HEK293 (cell line): ENCODE results near the gene RING1.

Source experiments
- CTCF ChIA-PET: fragments of 350-600 bp; formaldehyde crosslinking; extraction: SDS; loops from one replicate; lab custom pipeline; 2021; ENCODE audit warnings: antibody characterized with exemption; lab: Yijun Ruan, JAX
- POLR2A ChIA-PET: fragments of 300-600 bp; formaldehyde crosslinking; extraction: SDS; loops from one replicate; lab custom pipeline; 2020; ENCODE audit warnings: antibody characterized with exemption, inconsistent platforms; lab: Yijun Ruan, JAX
- H3K27ac ChIP-seq: fragments of 200-500 bp; sonication (Bioruptor generic); 2 replicates; pipeline ENCODE4 v1.5.1; 2014; ENCODE audit warnings: low read depth, low read length, control low read depth, inconsistent platforms; ENCODE audit errors: extremely low read depth
- H3K36me3 ChIP-seq, 2 experiments: fragments of 200-500 bp in 1 of 2; sonication (Bioruptor generic) in 1 of 2; 1 replicate in 1 of 2; 2 replicates in 1 of 2; pipeline ENCODE4 v1.5.1; 2014 to 2017; ENCODE audit warnings: inconsistent platforms in 2 of 2, low read length in 2 of 2; ENCODE audit not compliant: control insufficient read depth in 2 of 2, insufficient read depth in 1 of 2
- H3K4me1 ChIP-seq: fragments of 200-500 bp; sonication (Bioruptor generic); 2 replicates; pipeline ENCODE4 v1.5.1; 2014; ENCODE audit warnings: mild to moderate bottlenecking, low read length, inconsistent platforms; ENCODE audit not compliant: control insufficient read depth, insufficient read depth
- H3K4me3 ChIP-seq: 2 replicates; pipeline ENCODE4 v1.5.1; 2011; ENCODE audit warnings: low read depth, mild to moderate bottlenecking, control low read depth, low read length, moderate library complexity
- H3K9me3 ChIP-seq: fragments of 200-500 bp; sonication (Bioruptor generic); 2 replicates; pipeline ENCODE4 v1.5.1; 2014; ENCODE audit warnings: low read depth, low read length, inconsistent platforms; ENCODE audit not compliant: control insufficient read depth, insufficient read depth
- GFI1B ChIP-seq: fragments of 450-650 bp; formaldehyde crosslinking; IDR thresholded peaks from 2 replicates; pipeline ENCODE4 v1.5.1; 2016; ENCODE audit warnings: missing biosample characterization, missing genetic modification characterization
- IKZF3 ChIP-seq: fragments of 450-650 bp; IDR thresholded peaks from 2 replicates; pipeline ENCODE4 v1.5.0; 2018; ENCODE audit warnings: missing biosample characterization, mild to moderate bottlenecking, missing genetic modification characterization, moderate library complexity
- OVOL3 ChIP-seq: fragments of 450-650 bp; formaldehyde crosslinking; IDR thresholded peaks from 2 replicates; pipeline ENCODE4 v1.5.1; 2016; ENCODE audit warnings: missing biosample characterization, missing genetic modification characterization
- REPIN1 ChIP-seq: fragments of 450-650 bp; formaldehyde crosslinking; IDR thresholded peaks from 2 replicates; pipeline ENCODE4 v1.5.1; 2017; ENCODE audit warnings: missing biosample characterization, missing genetic modification characterization, low read depth
- SCRT1 ChIP-seq: fragments of 450-650 bp; formaldehyde crosslinking; IDR thresholded peaks from 2 replicates; pipeline ENCODE4 v1.5.1; 2016; ENCODE audit warnings: missing biosample characterization, missing genetic modification characterization, borderline replicate concordance
- SETDB1 ChIP-seq: IDR thresholded peaks from one replicate; pipeline ENCODE4 v1.6.1; 2017; ENCODE audit warnings: mild to moderate bottlenecking, low read length, moderate library complexity, mixed read lengths; ENCODE audit not compliant: insufficient read length
- ZBTB1 ChIP-seq: fragments of 450-650 bp; formaldehyde crosslinking; IDR thresholded peaks from 2 replicates; pipeline ENCODE4 v1.5.1; 2016; ENCODE audit warnings: missing biosample characterization, missing genetic modification characterization
- ZBTB17 ChIP-seq: fragments of 450-650 bp; formaldehyde crosslinking; IDR thresholded peaks from 2 replicates; pipeline ENCODE4 v1.5.1; 2016; ENCODE audit warnings: missing biosample characterization, missing genetic modification characterization
- ZBTB21 ChIP-seq: fragments of 450-650 bp; formaldehyde crosslinking; IDR thresholded peaks from 2 replicates; pipeline ENCODE4 v1.5.1; 2017; ENCODE audit warnings: missing biosample characterization, missing genetic modification characterization
- ZBTB8A ChIP-seq: fragments of 450-650 bp; formaldehyde crosslinking; IDR thresholded peaks from 2 replicates; pipeline ENCODE4 v1.5.1; 2016; ENCODE audit warnings: missing biosample characterization, missing genetic modification characterization
- ZFP37 ChIP-seq: fragments of 450-650 bp; formaldehyde crosslinking; IDR thresholded peaks from 2 replicates; pipeline ENCODE4 v1.5.1; 2016; ENCODE audit warnings: missing biosample characterization, missing genetic modification characterization
- ZNF292 ChIP-seq: fragments of 450-650 bp; formaldehyde crosslinking; IDR thresholded peaks from 2 replicates; pipeline ENCODE4 v1.5.1; 2016; ENCODE audit warnings: low read depth, missing biosample characterization, missing genetic modification characterization, borderline replicate concordance
- ZNF350 ChIP-seq: fragments of 450-650 bp; formaldehyde crosslinking; IDR thresholded peaks from 2 replicates; pipeline ENCODE4 v1.5.0; 2017; ENCODE audit warnings: missing biosample characterization, mild to moderate bottlenecking, missing genetic modification characterization
- ZNF37A ChIP-seq: fragments of 450-650 bp; IDR thresholded peaks from 2 replicates; pipeline ENCODE4 v1.5.1; 2018; ENCODE audit warnings: missing biosample characterization, missing genetic modification characterization
- ZNF473 ChIP-seq: fragments of 450-650 bp; formaldehyde crosslinking; IDR thresholded peaks from 2 replicates; pipeline ENCODE4 v1.5.1; 2017; ENCODE audit warnings: missing biosample characterization, missing genetic modification characterization
- ZNF501 ChIP-seq: fragments of 450-650 bp; formaldehyde crosslinking; IDR thresholded peaks from 2 replicates; pipeline ENCODE4 v1.5.1; 2016; ENCODE audit warnings: missing biosample characterization, missing genetic modification characterization
- ZNF529 ChIP-seq: fragments of 450-650 bp; formaldehyde crosslinking; IDR thresholded peaks from 2 replicates; pipeline ENCODE4 v1.5.1; 2017; ENCODE audit warnings: missing genetic modification characterization, missing biosample characterization; ENCODE audit not compliant: insufficient replicate concordance
- ZNF548 ChIP-seq: fragments of 450-650 bp; formaldehyde crosslinking; IDR thresholded peaks from 2 replicates; pipeline ENCODE4 v1.5.1; 2016; ENCODE audit warnings: missing biosample characterization, missing genetic modification characterization
- ZNF658 ChIP-seq: fragments of 450-650 bp; formaldehyde crosslinking; IDR thresholded peaks from 2 replicates; pipeline ENCODE4; 2016; ENCODE audit warnings: missing biosample characterization, missing genetic modification characterization
- ZSCAN30 ChIP-seq: fragments of 450-650 bp; IDR thresholded peaks from 2 replicates; pipeline ENCODE4 v1.5.1; 2018; ENCODE audit warnings: missing biosample characterization, mild to moderate bottlenecking, missing genetic modification characterization, moderate library complexity
- TF ChIP-seq, protein P1 (sequence below): fragments of 450-650 bp; formaldehyde crosslinking; IDR thresholded peaks from 2 replicates; pipeline ENCODE4 v1.5.1; 2016; ENCODE audit warnings: missing biosample characterization, missing genetic modification characterization
- TF ChIP-seq, protein P2 (sequence below): fragments of 450-650 bp; formaldehyde crosslinking; IDR thresholded peaks from 2 replicates; pipeline ENCODE4 v1.5.1; 2016; ENCODE audit warnings: missing biosample characterization, missing genetic modification characterization, borderline replicate concordance
- TF ChIP-seq, protein P3 (sequence below): fragments of 450-650 bp; formaldehyde crosslinking; IDR thresholded peaks from 2 replicates; pipeline ENCODE4 v1.5.1; 2016; ENCODE audit warnings: missing biosample characterization, missing genetic modification characterization
- TF ChIP-seq, protein P4 (sequence below): fragments of 450-650 bp; formaldehyde crosslinking; IDR thresholded peaks from 2 replicates; pipeline ENCODE4 v1.5.1; 2017; ENCODE audit warnings: missing biosample characterization, missing genetic modification characterization
- TF ChIP-seq, protein P5 (sequence below): sonication (generic); formaldehyde crosslinking; IDR thresholded peaks from 2 replicates; pipeline ENCODE4 v1.8.1; 2022; ENCODE audit warnings: mild to moderate bottlenecking, moderate library complexity, missing genetic modification reagents
- TF ChIP-seq, protein P6 (sequence below): fragments of 450-650 bp; formaldehyde crosslinking; IDR thresholded peaks from 2 replicates; pipeline ENCODE4 v1.5.1; 2016; ENCODE audit warnings: missing biosample characterization, missing genetic modification characterization

Gene RING1

DNA sequence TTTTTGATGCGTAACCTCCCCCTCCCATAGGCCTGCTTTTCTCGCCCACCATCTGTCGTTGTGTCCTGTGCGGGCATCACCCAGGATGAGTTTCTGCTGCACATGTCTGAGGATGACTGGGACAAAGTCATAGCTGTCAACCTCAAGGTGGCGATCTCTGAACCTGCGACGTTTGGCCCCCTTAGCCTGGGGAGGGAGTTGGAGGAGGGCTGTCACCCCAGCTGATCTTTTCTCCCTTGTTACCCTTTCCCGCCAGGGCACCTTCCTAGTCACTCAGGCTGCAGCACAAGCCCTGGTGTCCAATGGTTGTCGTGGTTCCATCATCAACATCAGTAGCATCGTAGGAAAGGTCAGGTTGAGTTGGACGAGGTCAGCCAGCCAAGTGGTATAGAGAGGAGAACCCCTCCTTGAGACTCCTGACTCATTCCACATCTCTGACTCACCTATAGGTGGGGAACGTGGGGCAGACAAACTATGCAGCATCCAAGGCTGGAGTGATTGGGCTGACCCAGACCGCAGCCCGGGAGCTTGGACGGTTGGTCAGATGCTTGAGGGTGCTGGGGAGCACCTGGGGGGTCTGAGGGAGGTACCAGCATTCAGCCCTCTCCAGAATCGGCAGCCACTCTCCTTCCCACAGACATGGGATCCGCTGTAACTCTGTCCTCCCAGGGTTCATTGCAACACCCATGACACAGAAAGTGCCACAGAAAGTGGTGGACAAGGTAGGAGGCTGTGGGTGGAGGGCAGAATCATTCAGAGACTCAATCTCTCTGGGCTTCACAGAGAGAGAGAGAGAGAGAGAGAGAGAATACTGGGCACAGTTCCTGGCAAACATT, 2.9 kb upstream of the RING1 start:
- peak overlapping the region; percentile 53; the same call in 1 of the 2 replicates for H3K27ac ChIP-seq
- H3K4me3 ChIP-seq: peak overlapping the region; percentile 72
- H3K9me3 ChIP-seq: no peaks in the 10 kb centered on the region
- H3K36me3 ChIP-seq: peaks cover 3 to 41% of the 10 kb centered on the region in 2 experiments
- POLR2A ChIA-PET: interaction anchor here (0.9 to 2.0 kb wide), 8 partner anchors 43 to 249 kb away, joined by 3 to 30 read pairs (median 6); partner anchors contain the start of genes B3GALT4, RPS18, VPS52 and ZBTB22
- H3K4me1 ChIP-seq: peaks cover 22% of the 10 kb centered on the region
- CTCF ChIA-PET: interaction anchor here (0.6 to 2.1 kb wide), 7 partner anchors 8 to 74 kb away, joined by 3 to 19 read pairs (median 3); no protein-coding TSS in a partner anchor
- no peak for TF ChIP-seq ZNF548 (tag by site-specific recombination)
- TF ChIP-seq, protein P1, sequence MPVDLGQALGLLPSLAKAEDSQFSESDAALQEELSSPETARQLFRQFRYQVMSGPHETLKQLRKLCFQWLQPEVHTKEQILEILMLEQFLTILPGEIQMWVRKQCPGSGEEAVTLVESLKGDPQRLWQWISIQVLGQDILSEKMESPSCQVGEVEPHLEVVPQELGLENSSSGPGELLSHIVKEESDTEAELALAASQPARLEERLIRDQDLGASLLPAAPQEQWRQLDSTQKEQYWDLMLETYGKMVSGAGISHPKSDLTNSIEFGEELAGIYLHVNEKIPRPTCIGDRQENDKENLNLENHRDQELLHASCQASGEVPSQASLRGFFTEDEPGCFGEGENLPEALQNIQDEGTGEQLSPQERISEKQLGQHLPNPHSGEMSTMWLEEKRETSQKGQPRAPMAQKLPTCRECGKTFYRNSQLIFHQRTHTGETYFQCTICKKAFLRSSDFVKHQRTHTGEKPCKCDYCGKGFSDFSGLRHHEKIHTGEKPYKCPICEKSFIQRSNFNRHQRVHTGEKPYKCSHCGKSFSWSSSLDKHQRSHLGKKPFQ (tag by site-specific recombination): no peak
- TF ChIP-seq, protein P2, sequence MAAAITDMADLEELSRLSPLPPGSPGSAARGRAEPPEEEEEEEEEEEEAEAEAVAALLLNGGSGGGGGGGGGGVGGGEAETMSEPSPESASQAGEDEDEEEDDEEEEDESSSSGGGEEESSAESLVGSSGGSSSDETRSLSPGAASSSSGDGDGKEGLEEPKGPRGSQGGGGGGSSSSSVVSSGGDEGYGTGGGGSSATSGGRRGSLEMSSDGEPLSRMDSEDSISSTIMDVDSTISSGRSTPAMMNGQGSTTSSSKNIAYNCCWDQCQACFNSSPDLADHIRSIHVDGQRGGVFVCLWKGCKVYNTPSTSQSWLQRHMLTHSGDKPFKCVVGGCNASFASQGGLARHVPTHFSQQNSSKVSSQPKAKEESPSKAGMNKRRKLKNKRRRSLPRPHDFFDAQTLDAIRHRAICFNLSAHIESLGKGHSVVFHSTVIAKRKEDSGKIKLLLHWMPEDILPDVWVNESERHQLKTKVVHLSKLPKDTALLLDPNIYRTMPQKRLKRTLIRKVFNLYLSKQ (tag by site-specific recombination): no peak
- no peak for TF ChIP-seq OVOL3 (tag by site-specific recombination)
- TF ChIP-seq IKZF3 (tag by site-specific recombination): no peak
- no peak for TF ChIP-seq ZBTB8A (tag by site-specific recombination)
- TF ChIP-seq ZNF473 (tag by site-specific recombination): no peak
- TF ChIP-seq ZSCAN30: no peak
- TF ChIP-seq GFI1B: no peak
- no peak for TF ChIP-seq ZNF658
- TF ChIP-seq REPIN1: no peak
- TF ChIP-seq ZFP37 (tag by site-specific recombination): no peak
- TF ChIP-seq, protein P3, sequence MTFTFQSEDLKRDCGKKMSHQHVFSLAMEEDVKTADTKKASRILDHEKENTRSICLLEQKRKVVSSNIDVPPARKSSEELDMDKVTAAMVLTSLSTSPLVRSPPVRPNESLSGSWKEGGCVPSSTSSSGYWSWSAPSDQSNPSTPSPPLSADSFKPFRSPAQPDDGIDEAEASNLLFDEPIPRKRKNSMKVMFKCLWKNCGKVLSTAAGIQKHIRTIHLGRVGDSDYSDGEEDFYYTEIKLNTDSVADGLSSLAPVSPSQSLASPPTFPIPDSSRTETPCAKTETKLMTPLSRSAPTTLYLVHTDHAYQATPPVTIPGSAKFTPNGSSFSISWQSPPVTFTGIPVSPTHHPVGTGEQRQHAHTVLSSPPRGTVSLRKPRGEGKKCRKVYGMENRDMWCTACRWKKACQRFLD: no peak
- TF ChIP-seq ZBTB17 (tag by site-specific recombination): peak; percentile 87
- no peak for TF ChIP-seq ZBTB21 (tag by site-specific recombination)
- TF ChIP-seq, protein P4, sequence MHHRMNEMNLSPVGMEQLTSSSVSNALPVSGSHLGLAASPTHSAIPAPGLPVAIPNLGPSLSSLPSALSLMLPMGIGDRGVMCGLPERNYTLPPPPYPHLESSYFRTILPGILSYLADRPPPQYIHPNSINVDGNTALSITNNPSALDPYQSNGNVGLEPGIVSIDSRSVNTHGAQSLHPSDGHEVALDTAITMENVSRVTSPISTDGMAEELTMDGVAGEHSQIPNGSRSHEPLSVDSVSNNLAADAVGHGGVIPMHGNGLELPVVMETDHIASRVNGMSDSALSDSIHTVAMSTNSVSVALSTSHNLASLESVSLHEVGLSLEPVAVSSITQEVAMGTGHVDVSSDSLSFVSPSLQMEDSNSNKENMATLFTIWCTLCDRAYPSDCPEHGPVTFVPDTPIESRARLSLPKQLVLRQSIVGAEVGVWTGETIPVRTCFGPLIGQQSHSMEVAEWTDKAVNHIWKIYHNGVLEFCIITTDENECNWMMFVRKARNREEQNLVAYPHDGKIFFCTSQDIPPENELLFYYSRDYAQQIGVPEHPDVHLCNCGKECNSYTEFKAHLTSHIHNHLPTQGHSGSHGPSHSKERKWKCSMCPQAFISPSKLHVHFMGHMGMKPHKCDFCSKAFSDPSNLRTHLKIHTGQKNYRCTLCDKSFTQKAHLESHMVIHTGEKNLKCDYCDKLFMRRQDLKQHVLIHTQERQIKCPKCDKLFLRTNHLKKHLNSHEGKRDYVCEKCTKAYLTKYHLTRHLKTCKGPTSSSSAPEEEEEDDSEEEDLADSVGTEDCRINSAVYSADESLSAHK (tag by site-specific recombination): no peak
- TF ChIP-seq, protein P5, sequence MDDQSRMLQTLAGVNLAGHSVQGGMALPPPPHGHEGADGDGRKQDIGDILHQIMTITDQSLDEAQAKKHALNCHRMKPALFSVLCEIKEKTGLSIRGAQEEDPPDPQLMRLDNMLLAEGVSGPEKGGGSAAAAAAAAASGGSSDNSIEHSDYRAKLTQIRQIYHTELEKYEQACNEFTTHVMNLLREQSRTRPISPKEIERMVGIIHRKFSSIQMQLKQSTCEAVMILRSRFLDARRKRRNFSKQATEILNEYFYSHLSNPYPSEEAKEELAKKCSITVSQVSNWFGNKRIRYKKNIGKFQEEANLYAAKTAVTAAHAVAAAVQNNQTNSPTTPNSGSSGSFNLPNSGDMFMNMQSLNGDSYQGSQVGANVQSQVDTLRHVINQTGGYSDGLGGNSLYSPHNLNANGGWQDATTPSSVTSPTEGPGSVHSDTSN (CRISPR knock-in tag): no peak
- no peak for TF ChIP-seq SETDB1
- TF ChIP-seq ZNF292 (tag by site-specific recombination): no peak
- TF ChIP-seq ZNF529 (tag by site-specific recombination): no peak
- TF ChIP-seq ZNF37A: no peak
- no peak for TF ChIP-seq ZNF350 (tag by site-specific recombination)
- no peak for TF ChIP-seq SCRT1 (tag by site-specific recombination)
- TF ChIP-seq, protein P6, sequence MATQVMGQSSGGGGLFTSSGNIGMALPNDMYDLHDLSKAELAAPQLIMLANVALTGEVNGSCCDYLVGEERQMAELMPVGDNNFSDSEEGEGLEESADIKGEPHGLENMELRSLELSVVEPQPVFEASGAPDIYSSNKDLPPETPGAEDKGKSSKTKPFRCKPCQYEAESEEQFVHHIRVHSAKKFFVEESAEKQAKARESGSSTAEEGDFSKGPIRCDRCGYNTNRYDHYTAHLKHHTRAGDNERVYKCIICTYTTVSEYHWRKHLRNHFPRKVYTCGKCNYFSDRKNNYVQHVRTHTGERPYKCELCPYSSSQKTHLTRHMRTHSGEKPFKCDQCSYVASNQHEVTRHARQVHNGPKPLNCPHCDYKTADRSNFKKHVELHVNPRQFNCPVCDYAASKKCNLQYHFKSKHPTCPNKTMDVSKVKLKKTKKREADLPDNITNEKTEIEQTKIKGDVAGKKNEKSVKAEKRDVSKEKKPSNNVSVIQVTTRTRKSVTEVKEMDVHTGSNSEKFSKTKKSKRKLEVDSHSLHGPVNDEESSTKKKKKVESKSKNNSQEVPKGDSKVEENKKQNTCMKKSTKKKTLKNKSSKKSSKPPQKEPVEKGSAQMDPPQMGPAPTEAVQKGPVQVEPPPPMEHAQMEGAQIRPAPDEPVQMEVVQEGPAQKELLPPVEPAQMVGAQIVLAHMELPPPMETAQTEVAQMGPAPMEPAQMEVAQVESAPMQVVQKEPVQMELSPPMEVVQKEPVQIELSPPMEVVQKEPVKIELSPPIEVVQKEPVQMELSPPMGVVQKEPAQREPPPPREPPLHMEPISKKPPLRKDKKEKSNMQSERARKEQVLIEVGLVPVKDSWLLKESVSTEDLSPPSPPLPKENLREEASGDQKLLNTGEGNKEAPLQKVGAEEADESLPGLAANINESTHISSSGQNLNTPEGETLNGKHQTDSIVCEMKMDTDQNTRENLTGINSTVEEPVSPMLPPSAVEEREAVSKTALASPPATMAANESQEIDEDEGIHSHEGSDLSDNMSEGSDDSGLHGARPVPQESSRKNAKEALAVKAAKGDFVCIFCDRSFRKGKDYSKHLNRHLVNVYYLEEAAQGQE (tag by site-specific recombination): no peak
- no peak for TF ChIP-seq ZBTB1 (tag by site-specific recombination)
- TF ChIP-seq ZNF501 (tag by site-specific recombination): no peak
